DMS53 (cell line): ENCODE results near the gene SEZ6L2.
"Not testable (repeated sequence)": the region's sequence is repeated elsewhere in the genome, so short reads cannot be mapped to it uniquely, and the experiment has no call there.

Source experiments
- DNase-seq: peaks from one replicate; lab custom pipeline; 2025; lab: John Stamatoyannopoulos, UW

The SEZ6L2 gene

GRCh38 chr16:29910819-29911675 is 11.7 kb upstream of the SEZ6L2 start:
- DNase-seq: peak; percentile 58

- DNase-seq: not testable (repeated sequence)
Observed at GRCh38 chr16:29909851-29910250, 10.5 kb upstream of the SEZ6L2 start.

GRCh38 chr16:29909391-29909790 is 10.0 kb upstream of the SEZ6L2 start:
- peak; percentile 11 for DNase-seq

DNA sequence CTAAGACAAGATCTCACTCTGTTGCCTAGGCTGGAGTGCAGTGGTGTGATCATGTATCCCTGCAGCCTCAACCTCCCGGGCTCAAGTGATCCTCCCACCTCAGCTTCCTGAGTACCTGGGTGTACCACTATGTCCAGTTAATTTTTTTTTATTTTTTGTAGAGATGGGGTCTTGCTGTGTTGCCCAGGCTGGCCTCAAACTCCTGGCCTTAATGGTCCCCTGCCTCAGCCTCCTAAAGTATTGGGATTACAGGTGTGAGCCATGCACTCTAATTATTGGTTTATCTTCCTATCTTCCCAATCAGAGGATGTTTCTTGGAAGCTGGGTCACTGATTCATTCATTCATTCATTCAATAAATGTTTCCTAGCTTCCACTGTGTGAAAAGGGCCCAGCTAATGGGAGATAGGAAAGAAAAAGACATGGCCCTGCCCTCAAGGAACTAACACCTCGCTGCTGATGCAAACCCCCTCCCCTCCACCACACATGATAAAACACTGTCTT is 9.4 kb upstream of the SEZ6L2 start:
- no peak for DNase-seq

GRCh38 chr16:29907973-29908372 is 8.6 kb upstream of the SEZ6L2 start:
- no peak for DNase-seq

GRCh38 chr16:29906520-29907244 is 7.3 kb upstream of the SEZ6L2 start:
- DNase-seq: no peak

DNA sequence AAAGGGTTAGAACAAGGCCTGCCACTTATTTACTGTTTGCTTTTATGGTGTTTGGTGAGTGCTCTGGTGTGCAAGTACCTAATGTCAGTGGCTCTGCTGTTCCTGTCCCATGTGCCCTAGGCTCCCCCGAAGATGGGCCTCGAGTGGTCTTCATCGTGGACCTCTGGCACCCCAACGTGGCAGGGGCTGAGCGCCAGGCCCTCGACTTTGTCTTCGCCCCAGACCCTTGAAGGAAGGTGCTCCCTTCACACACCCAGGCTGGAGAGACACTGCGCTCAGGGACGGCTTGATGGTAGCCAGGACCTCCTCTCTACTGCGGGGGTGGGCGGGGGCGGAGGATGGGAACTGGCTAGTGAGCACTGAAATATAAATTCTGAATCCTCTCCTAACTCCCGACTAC is 6.3 kb upstream of the SEZ6L2 start:
- DNase-seq: no peak

DNA sequence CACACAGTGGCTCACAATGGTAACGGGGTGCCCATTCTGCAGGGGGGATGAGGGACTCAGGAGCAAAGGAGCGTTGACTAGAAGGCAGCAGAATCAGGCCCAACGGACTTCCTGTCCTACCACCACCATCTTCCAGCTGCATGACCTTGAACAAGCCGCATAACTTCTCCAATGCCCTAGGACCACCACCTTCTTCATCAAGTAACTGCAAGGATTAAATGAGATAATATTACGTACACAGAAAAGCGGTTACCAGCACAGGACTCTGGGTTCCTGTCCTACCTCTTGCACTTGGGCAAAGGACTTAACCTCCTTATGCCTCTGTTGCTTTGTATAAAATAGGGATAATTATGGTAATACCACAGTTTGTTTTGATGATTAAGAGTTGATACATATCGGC is 5.6 kb upstream of the SEZ6L2 start:
- no peak for DNase-seq

GRCh38 chr16:29903590-29903989 is 4.2 kb upstream of the SEZ6L2 start:
- DNase-seq: no peak

DNA sequence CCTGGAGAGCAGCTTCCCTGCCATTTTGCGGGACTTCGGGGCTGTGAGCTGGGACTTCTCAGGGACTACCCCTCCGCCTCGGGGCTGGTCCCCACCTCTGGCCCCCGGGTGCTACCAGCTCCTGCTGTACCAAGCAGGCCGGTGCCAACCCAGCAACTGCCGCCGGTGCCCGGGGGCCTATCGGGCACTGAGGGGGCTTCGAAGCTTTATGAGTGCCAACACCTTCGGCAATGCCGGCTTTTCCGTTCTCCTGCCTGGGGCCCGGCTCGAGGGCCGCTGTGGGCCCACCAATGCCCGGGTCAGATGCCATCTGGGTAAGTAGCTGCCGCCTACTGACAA is 2.2 kb upstream of the SEZ6L2 start:
- DNase-seq: no peak

- DNase-seq: peak; percentile 66
Observed at GRCh38 chr16:29900888-29901606, 1.7 kb upstream of the SEZ6L2 start.

DNA sequence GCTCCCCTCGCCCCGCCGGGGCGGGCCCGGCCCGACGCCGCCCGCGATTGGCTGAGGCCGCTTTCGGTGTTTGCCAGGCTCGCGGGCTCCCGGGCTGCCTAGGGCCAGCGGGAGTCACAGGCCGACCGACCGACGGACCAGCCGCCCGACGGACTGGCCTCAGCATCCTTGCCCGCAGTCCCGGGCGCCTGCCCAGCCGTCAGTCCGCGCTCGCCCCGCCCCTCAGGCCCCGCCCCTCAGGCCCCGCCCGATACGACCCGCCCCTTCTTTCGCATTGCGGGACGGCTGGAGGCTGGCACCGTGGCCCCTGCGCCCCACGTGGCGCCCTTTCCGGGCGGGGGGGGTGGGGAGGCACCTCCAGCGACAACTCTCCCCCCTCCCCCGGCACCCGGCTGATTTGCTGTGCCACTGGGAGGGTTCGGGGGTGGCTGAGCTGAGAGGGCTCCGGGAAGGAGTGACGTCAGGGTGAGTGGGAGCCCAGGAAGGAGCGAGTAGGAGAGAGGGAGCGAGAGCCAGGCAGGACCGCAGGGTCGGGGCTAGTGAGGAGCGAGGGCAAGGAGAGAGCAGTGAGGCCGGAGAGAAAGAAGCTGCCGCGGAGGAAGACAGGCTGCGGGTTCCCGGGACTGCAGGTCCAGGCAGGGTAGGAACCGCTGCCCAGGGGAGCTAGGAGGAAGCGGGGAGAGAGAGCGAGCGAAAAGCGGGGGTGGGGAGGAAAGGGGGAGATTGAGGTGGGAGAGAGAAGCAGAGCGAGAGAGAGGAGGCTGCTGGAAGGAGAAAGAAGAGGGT is 945 bp upstream of the SEZ6L2 start, which contains the start of gene ASPHD1:
Gene ASPHD1 (plus strand): TSS at position 387 of the 786 bp plus-strand sequence. CDS start 484 bp downstream, outside the sequence.
- DNase-seq: peak; percentile 90

GRCh38 chr16:29898804-29899515 is 390 bp downstream of the SEZ6L2 start:
- DNase-seq: peak; percentile 82

- no peak for DNase-seq
Observed at GRCh38 chr16:29898135-29898803, 1.1 kb downstream of the SEZ6L2 start.

DNA sequence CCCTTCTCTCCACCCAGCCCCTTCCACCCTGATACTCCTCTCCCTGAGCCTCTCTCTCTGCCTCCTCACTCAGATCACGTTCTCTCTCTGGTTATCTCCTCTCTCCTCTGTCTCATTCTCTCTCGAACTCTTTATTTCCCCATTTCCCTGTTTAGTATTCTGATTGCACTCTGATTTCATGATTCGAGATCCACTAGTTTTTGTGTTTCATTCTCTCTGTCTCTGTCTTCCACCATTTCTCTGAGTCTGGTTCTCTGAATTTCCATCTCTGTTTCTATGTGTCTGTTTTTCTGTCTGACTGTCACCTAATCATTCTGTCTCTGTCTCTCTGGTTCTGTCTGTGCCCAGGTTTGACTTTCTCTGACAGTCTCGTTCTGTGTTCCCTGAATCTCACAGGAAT is 2.0 kb downstream of the SEZ6L2 start:
- DNase-seq: no peak

GRCh38 chr16:29896841-29897240 is 2.5 kb downstream of the SEZ6L2 start:
- no peak for DNase-seq

DNA sequence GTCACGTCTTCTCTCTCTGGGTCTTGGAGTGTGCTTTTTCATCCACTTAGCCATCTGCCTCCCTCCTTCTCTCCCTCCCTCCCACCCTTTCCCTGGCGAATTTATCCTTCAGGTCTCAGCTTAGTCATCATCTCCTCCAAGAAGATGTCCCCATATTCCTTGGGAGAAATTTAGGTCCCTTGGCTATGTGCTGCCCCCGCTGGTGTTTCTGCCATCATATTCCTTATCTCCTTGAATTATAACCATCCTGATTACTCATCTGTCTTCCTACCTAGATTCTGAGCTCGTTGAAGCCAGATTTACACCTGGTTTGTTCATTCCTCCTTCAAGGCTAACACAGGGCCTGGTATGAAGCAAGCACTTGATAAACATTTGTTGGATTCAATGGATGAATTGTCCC is 5.0 kb downstream of the SEZ6L2 start:
- DNase-seq: no peak

- no peak for DNase-seq
Observed at GRCh38 chr16:29893553-29893952, 5.8 kb downstream of the SEZ6L2 start.

DNA sequence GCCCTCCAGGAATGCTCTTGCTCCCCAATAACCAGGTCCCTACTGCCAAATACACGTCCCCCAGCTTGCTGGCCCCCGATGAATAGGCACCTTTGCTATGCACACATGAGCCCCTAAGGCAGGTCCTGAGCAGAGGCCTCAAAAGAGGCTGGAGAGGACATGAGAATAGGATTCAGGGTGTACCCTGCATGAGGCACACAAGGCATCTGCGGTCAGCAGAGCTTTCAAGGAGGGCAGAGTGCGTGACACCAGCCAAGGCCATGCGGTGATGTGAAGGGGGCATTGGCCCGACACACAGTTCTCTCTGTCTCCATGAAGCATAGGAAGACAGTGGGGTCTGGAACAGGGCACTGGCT is 6.9 kb downstream of the SEZ6L2 start:
- no peak for DNase-seq
